Astrocyte (in vitro differentiated cells and primary cell): ENCODE results near the gene AGTPBP1. TPM values are rescaled to one million over a fixed set of nuclear protein-coding genes. Genes with fewer than 3 reads are reported as not detected.

Source experiments
- DNase-seq: peaks from one replicate; pipeline ENCODE4 v3.0.0-alpha.2; 2010; ENCODE audit warnings: low read depth
- FAIRE-seq: peaks from 2 replicates; lab custom pipeline; 2011; peaks lifted over from hg19 to GRCh38; lab: Jason Lieb, UNC
- H2AFZ ChIP-seq: 2 replicates; pipeline ENCODE4 v1.6.0; 2012; ENCODE audit warnings: low read depth, low read length, inconsistent platforms
- H3K27ac ChIP-seq: 2 replicates; pipeline ENCODE4 v1.5.1; 2011; ENCODE audit warnings: low read depth, low read length, inconsistent platforms
- H3K27me3 ChIP-seq: 2 replicates; pipeline ENCODE4 v1.6.0; 2011; ENCODE audit warnings: low read length, inconsistent platforms; ENCODE audit not compliant: insufficient read depth
- H3K36me3 ChIP-seq: 2 replicates; pipeline ENCODE4 v1.5.1; 2011; ENCODE audit warnings: low read length, inconsistent platforms; ENCODE audit not compliant: insufficient read depth
- H3K4me1 ChIP-seq: 2 replicates; pipeline ENCODE4 v1.5.1; 2011; ENCODE audit warnings: low read length, inconsistent platforms; ENCODE audit not compliant: insufficient read depth
- H3K4me2 ChIP-seq: 2 replicates; pipeline ENCODE4 v1.6.0; 2012; ENCODE audit warnings: low read length, inconsistent platforms
- H3K4me3 ChIP-seq: 2 replicates; pipeline ENCODE4 v1.5.1; 2011; ENCODE audit warnings: low read depth, mild to moderate bottlenecking, low read length, inconsistent platforms; ENCODE audit not compliant: insufficient read depth
- H3K79me2 ChIP-seq: 2 replicates; pipeline ENCODE4 v1.6.0; 2012; ENCODE audit warnings: mild to moderate bottlenecking, low read length, inconsistent platforms; ENCODE audit not compliant: insufficient read depth
- H3K9ac ChIP-seq: 2 replicates; pipeline ENCODE4 v1.6.0; 2012; ENCODE audit warnings: mild to moderate bottlenecking, low read length, inconsistent platforms
- H3K9me3 ChIP-seq: 2 replicates; pipeline ENCODE4 v1.5.1; 2012; ENCODE audit warnings: low read depth, mild to moderate bottlenecking, low read length, inconsistent platforms; ENCODE audit not compliant: insufficient read depth
- H4K20me1 ChIP-seq: 2 replicates; pipeline ENCODE4 v1.6.0; 2012; ENCODE audit warnings: low read length, inconsistent platforms; ENCODE audit not compliant: insufficient read depth
- H3K27ac Mint-ChIP-seq: one replicate; pipeline ENCODE4 v1.8.0; 2021; ENCODE audit warnings: mild to moderate bottlenecking, mixed read lengths; ENCODE audit not compliant: unreplicated experiment
- H3K27me3 Mint-ChIP-seq: one replicate; pipeline ENCODE4 v1.8.0; 2021; ENCODE audit warnings: low read depth, mixed read lengths; ENCODE audit not compliant: unreplicated experiment
- H3K36me3 Mint-ChIP-seq: one replicate; pipeline ENCODE4 v1.8.0; 2021; ENCODE audit warnings: low read depth, mixed read lengths; ENCODE audit not compliant: unreplicated experiment
- H3K4me1 Mint-ChIP-seq: one replicate; pipeline ENCODE4 v1.8.0; 2021; ENCODE audit warnings: low read depth, mixed read lengths; ENCODE audit not compliant: unreplicated experiment
- H3K4me3 Mint-ChIP-seq: one replicate; pipeline ENCODE4 v1.8.0; 2021; ENCODE audit warnings: mild to moderate bottlenecking, moderate library complexity, mixed read lengths; ENCODE audit not compliant: unreplicated experiment
- H3K9me3 Mint-ChIP-seq: one replicate; pipeline ENCODE4 v1.8.0; 2021; ENCODE audit warnings: mild to moderate bottlenecking, mixed read lengths; ENCODE audit not compliant: unreplicated experiment
- CTCF ChIP-seq: IDR thresholded peaks from 2 replicates; pipeline ENCODE4 v1.5.1; 2011; ENCODE audit warnings: low read depth, mild to moderate bottlenecking, inconsistent platforms, low read length, moderate library complexity; ENCODE audit not compliant: insufficient read depth
- EZH2 ChIP-seq: IDR thresholded peaks from 2 replicates; pipeline ENCODE4 v1.6.1; 2012; ENCODE audit warnings: mild to moderate bottlenecking, low read length, inconsistent platforms; ENCODE audit not compliant: insufficient read depth
- total RNA-seq: library from RNA; stranded (reverse); gene quantifications from 2 replicates; pipeline ENCODE4 v1.2.1, GENCODE V29; 2021

Gene AGTPBP1
- total RNA-seq, 1 donor from 2014 or later, result 30.0 TPM

GRCh38 chr9:85554349-85554748, 187.4 kb downstream of the AGTPBP1 start:
- Histone ChIP-seq H3K4me3 (no peak overlapping the region), H4K20me1 (no peaks in the 10 kb centered on the region), H2AFZ (no peak overlapping the region), H3K4me2 (no peak overlapping the region), H3K4me1 (no peaks in the 10 kb centered on the region), H3K36me3 (no peaks in the 10 kb centered on the region), H3K27me3 (no peaks in the 10 kb centered on the region), H3K27ac (no peak overlapping the region), H3K9me3 (no peaks in the 10 kb centered on the region), H3K79me2 (no peaks in the 10 kb centered on the region), H3K9ac (no peak overlapping the region)
- DNase-seq (no peak), FAIRE-seq (no peak)
- Mint-ChIP-seq H3K4me1 (no peaks in the 10 kb centered on the region), H3K4me3 (no peak overlapping the region), H3K9me3 (no peaks in the 10 kb centered on the region), H3K27ac (no peak overlapping the region), H3K36me3 (no peaks in the 10 kb centered on the region), H3K27me3 (no peaks in the 10 kb centered on the region)
- TF ChIP-seq CTCF, result no peak

GRCh38 chr9:85553475-85553874, 188.3 kb downstream of the AGTPBP1 start:
- H3K36me3 Mint-ChIP-seq, result no peaks in the 10 kb centered on the region
- Histone ChIP-seq H3K79me2 (no peaks in the 10 kb centered on the region), H3K4me3 (no peak overlapping the region), H3K36me3 (no peaks in the 10 kb centered on the region), H3K9ac (no peak overlapping the region), H3K4me1 (no peaks in the 10 kb centered on the region), H3K27me3 (no peaks in the 10 kb centered on the region), H4K20me1 (no peaks in the 10 kb centered on the region), H3K9me3 (no peaks in the 10 kb centered on the region), H3K4me2 (no peak overlapping the region), H2AFZ (no peak overlapping the region), H3K27ac (no peak overlapping the region)
- no peaks in the 10 kb centered on the region for H3K9me3 Mint-ChIP-seq
- no peak for TF ChIP-seq EZH2
- no peak for TF ChIP-seq CTCF
- no peak overlapping the region for H3K4me3 Mint-ChIP-seq
- no peak for DNase-seq
- no peak for FAIRE-seq
- H3K4me1 Mint-ChIP-seq, result no peaks in the 10 kb centered on the region
- no peak overlapping the region for H3K27ac Mint-ChIP-seq
- H3K27me3 Mint-ChIP-seq, result no peaks in the 10 kb centered on the region

GRCh38 chr9:85547599-85547998, 194.2 kb downstream of the AGTPBP1 start:
- Histone ChIP-seq H3K4me1 (no peaks in the 10 kb centered on the region), H2AFZ (no peak overlapping the region), H3K79me2 (no peaks in the 10 kb centered on the region), H3K4me3 (no peak overlapping the region), H3K4me2 (no peak overlapping the region), H3K9ac (no peak overlapping the region), H3K9me3 (no peaks in the 10 kb centered on the region), H3K27ac (no peak overlapping the region), H3K27me3 (no peaks in the 10 kb centered on the region), H4K20me1 (no peaks in the 10 kb centered on the region), H3K36me3 (no peaks in the 10 kb centered on the region)
- H3K27me3 Mint-ChIP-seq, result no peaks in the 10 kb centered on the region
- H3K27ac Mint-ChIP-seq, result no peak overlapping the region
- H3K36me3 Mint-ChIP-seq, result no peaks in the 10 kb centered on the region
- no peak overlapping the region for H3K4me3 Mint-ChIP-seq
- H3K4me1 Mint-ChIP-seq, result peaks cover 5% of the 10 kb centered on the region
- TF ChIP-seq CTCF (no peak), EZH2 (no peak)
- DNase-seq (no peak), FAIRE-seq (no peak)
- no peaks in the 10 kb centered on the region for H3K9me3 Mint-ChIP-seq
